T-helper 1 cell (primary cell): ENCODE measurements around the gene TBX18.

Source experiments
- DNase-seq, 5 donors: peaks; one replicate each; pipeline ENCODE4 v3.0.0-alpha.2; 2012 to 2020

TBX18 gene

GRCh38 chr6:84667252-84668213, 96.9 kb downstream of the TBX18 start:
- DNase-seq = no peak

GRCh38 chr6:84665401-84665800, 99.0 kb downstream of the TBX18 start:
- no peak for DNase-seq

- no peak for DNase-seq
Measured at GRCh38 chr6:84663866-84664265, 100.5 kb downstream of the TBX18 start.

GRCh38 chr6:84657486-84657885, 106.9 kb downstream of the TBX18 start:
- no peak for DNase-seq

- DNase-seq = no peak
Measured at GRCh38 chr6:84657025-84657424, 107.4 kb downstream of the TBX18 start.

GRCh38 chr6:84653027-84653551, 111.3 kb downstream of the TBX18 start:
- DNase-seq = no peak

- no peak for DNase-seq
Measured at GRCh38 chr6:84652356-84653026, 111.9 kb downstream of the TBX18 start.

- DNase-seq = no peak
Measured at GRCh38 chr6:84651583-84651982, 112.8 kb downstream of the TBX18 start.

- DNase-seq = no peak
Measured at GRCh38 chr6:84648444-84648843, 116.0 kb downstream of the TBX18 start.

GRCh38 chr6:84645563-84646266, 118.7 kb downstream of the TBX18 start:
- no peak for DNase-seq

GRCh38 chr6:84645000-84645399, 119.4 kb downstream of the TBX18 start:
- no peak for DNase-seq

GRCh38 chr6:84643778-84644177, 120.6 kb downstream of the TBX18 start:
- DNase-seq = no peak

- no peak for DNase-seq
Measured at GRCh38 chr6:84641076-84641475, 123.3 kb downstream of the TBX18 start.

- no peak for DNase-seq
Measured at GRCh38 chr6:84639396-84639795, 125.0 kb downstream of the TBX18 start.

GRCh38 chr6:84638286-84638685, 126.1 kb downstream of the TBX18 start:
- DNase-seq = no peak
